HG02870 (cell line): Measurements from ENCODE around the gene FAM118A.
"Not testable (repeated sequence)": the region's sequence is repeated elsewhere in the genome, so short reads cannot be mapped to it uniquely, and the experiment has no call there.

Source experiments
- ATAC-seq: cut with Tn5 transposase; IDR thresholded peaks from one replicate; pipeline ENCODE4 v1.9.1; 2021; ENCODE audit warnings: mild to moderate bottlenecking, moderate library complexity; ENCODE audit not compliant: unreplicated experiment

FAM118A gene

DNA sequence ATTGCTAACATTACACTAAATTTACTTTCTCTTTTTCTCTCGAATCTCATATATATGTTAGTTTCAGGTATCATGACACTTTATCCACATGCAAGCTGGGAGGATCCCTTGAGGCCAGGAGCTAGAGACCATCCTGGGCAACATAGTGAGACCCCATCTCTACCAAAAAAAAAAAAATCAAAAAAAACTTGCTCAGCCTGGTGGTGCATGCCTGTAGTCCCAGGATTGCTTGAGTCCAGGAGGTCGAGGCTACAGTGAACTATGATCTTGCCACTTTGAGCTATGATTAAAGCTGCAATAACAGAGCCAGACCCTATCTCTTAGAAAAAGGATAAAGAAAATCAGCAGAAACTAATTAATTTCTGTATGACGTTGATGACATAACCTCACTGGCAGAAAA, 28.7 kb upstream of the FAM118A start:
- no peak for ATAC-seq

DNA sequence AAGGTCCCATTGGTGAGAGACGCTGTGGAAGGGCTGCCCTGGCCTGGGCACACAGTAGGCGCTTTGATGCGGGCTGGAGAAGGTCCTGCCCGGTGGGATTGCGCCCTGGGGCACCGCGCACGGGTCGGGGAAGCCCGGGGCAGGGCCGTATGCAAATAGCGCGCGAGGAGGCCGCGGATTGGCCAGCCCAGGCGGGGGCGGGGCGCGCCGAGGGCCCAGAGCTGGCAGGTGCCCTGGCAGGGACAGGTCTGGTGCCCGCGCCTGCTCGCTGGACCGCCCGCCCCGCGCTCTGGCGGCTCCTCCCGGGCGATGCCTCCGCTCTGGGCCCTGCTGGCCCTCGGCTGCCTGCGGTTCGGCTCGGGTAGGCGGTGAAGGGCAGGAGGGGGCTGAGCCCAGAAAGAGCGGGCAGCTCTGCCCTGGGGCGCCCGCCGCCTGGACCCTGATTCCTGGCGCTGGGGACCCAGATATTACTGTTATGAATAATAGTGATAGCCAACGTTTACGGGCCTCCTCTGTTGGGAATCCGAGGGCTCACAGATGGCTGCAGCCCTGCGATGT, 24.9 kb upstream of the FAM118A start, which contains the start of gene UPK3A:
UPK3A (plus strand) TSS at position 245 of the 558 bp plus-strand sequence; CDS start at position 310, 65 bp downstream.
- no peak for ATAC-seq

DNA sequence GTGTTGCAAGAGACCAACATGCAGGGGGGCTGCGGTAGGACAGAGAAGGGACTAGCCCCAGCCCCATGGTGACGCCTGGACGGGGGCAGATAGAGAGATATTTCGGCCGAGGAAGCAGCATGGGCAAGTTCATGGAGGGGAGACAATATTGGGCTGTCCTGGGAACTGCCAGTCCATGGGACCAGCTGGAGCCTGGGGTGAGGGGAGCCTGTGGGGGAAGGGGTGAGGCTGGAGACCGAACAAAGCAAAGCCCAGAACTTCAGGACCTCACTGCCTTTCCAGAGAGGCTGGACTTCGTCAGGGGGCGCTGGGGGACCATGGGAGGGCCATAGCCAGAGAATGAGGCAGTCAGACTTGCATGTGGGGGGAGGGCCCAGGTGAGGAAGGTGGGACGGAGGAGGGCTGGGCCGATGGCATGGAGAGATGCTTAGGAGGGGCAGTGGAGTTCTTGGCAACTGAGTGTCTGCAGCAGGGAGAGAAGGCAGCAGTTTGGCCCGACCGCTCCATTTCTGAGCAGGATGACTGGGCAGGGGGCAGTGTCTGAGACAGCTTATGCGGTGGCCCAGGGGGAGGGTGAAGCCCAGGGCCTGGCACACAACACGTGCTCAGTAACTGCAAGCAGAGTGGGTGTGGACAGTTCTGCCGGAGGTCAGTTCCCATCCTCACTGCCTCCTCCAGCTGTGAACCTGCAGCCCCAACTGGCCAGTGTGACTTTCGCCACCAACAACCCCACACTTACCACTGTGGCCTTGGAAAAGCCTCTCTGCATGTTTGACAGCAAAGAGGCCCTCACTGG, 24.3 kb upstream of the FAM118A start:
- no peak for ATAC-seq

DNA sequence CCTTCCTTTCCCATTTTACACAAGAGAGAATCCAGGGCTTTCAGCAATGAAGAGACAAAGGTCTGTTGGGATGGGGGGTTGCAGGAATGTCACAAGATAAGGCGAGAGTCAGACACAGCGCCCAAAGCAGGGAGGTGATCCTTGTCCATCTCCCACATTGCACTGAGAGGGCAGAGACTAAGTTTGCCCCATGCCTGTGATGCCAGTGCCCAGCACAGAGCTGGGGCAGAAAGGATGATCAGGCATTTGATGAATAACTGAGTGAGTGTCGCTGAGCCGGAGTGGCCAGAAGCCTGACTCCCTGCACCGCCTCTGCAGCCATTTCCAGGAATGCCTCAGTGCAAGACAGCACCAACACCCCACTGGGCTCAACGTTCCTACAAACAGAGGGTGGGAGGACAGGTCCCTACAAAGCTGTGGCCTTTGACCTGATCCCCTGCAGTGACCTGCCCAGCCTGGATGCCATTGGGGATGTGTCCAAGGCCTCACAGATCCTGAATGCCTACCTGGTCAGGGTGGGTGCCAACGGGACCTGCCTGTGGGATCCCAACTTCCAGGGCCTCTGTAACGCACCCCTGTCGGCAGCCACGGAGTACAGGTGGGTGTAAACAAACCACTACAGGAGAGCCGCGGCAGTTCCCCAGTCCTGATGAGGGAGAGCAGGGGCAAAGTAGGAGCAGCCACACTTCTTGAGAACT, 22.7 kb upstream of the FAM118A start:
- no peak for ATAC-seq

DNA sequence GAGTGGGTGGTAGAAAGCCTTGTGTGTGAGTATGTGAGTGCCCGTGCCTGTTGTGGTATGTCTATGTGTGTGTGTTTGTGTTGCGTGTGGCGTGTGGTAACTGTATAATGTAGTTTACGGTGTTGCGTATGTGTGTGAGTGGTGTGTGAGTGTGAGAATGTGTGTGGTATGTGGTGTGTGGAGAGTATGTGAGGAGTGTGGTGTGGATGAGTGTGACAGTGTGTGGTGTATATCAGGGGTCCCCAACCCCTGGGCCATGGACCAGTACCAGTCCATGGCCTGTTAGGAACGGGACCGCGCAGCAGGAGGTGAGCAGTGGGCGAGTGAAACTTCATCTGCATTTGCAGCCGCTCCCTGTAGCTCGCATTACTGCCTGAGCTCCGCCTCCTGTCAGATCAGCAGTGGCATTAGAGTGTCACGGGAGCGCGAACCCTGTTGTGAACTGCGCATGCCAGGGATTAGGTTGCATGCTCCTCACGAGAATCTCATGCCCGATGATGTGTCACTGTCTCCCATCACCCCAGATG, 19.3 kb upstream of the FAM118A start:
- no peak for ATAC-seq

DNA sequence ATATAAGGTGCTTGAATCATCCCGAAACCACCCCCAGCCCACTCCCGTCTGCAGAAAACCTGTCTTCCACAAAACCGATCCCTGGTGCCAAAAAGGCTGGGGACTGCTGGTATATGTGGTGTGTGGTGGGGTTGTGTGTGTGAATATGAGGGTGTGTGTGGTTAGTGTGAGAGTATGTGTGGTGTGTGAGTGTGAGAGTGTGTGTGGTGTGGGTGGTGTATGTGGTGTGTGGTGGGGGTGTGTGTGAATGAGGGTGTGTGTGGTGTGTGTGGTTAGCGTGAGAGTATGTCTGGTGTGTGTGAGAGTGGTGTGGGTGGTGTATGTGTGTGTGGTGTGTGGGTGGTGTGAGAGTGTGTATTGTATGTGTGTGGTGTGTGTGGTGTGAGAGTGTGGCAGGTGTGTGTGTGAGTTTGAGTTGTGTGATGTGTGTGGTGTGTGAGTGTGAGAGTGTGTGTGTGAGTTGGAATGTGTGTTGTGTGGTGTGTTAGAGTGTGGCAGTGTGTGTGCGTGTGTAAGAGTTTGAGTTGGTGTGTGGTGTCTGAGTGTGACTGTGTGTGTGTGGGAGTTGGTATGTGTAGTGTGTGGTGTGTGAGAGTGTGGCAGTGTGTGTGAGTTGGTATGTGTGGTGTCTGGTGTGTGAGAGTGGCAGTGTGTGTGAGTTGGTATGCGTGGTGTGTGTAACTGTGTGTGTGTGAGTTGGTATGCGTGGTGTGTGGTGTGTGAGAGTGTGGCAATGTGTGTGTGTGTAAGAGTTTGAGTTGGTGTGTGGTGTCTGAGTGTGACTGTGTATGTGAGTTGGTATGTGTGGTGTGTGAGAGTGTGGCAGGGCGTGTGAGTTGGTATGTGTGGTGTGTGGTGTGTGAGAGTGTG, 18.4 kb upstream of the FAM118A start:
- ATAC-seq: no peak

DNA sequence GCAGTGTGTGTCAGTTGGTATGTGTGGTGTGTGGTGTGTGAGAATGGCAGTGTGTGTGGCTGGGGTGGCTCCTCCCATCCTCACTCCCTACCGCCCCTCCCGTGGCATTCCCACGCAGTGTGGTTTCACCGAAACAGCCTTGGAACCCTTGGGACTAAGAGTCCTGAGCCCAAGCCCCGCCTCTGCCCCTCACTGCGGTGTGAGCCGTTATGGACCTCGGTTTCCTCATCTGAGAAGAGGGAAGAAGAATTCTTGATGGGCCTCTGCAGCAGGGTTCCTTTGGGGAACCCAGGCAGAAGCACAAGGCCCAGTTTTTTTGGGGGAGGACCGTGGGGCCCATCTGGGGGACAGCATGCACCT, 17.8 kb upstream of the FAM118A start:
- no peak for ATAC-seq

DNA sequence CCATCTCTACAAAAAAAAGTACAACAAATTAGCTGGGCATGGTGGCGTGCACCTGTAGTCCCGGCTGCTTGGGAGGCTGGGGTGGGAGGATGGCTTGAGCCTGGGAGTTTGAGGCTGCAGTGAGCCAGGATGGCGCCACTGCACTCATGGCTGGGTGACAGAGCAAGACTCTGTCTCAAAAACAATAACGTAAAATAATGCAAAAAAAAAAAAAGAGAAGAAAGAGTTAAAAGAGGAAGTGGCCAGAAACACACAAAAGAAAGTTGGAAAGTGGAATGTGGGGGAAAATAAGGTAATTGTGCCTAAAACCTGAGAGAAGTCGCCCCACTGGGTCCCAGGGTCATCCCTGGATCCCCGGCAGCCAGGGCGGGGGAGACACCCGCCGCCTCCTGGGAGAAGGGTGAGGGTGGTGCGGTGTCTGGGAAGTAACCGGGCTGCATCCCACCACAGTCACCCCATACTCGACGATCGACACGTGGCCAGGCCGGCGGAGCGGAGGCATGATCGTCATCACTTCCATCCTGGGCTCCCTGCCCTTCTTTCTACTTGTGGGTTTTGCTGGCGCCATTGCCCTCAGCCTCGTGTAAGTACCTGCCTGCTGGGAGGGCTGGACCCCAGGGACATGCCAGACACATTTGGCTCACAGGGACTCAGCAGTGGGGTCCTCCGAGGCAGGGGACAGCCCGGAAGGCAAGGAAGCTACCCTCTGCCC, 16.8 kb upstream of the FAM118A start:
- no peak for ATAC-seq

DNA sequence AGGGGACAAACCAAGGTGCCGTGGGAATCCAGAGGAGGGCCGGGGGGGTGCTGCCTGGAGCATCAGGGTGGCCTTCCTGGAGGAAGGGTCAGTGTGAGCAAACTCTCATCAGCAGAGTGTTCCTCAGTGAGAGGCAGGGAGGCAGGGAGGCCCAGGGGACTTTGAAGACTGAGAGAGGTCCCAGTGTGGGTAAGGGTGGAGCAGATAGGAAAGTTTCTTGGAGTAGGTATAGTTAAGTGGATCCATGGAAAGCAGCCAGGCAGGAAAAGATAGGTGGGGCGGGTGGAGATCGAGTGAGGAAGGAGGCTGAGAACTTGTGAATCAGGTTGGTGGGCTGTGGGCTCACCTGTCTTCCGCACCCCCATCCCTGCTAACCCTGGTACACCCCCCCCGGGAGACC, 15.7 kb upstream of the FAM118A start:
- ATAC-seq: no peak

DNA sequence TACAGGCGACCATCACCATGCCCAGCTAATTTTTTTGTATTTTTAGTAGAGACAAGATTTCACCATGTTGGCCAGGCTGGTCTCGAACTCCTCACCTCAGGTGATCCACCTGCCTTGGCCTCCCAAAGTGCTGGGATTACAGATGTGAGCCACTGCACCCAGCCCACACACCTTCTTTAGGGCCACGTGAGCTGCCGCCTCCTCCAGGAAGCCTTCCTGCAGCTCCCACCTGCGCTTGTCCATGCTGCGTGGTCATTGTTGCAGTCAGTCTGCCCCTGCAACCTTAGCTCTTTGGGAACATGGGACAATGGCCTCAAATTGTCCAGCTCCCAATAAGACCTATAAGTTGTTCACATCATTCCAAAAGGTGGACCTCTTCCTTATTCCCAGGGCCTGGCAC, 14.7 kb upstream of the FAM118A start:
- ATAC-seq: not testable (repeated sequence)

DNA sequence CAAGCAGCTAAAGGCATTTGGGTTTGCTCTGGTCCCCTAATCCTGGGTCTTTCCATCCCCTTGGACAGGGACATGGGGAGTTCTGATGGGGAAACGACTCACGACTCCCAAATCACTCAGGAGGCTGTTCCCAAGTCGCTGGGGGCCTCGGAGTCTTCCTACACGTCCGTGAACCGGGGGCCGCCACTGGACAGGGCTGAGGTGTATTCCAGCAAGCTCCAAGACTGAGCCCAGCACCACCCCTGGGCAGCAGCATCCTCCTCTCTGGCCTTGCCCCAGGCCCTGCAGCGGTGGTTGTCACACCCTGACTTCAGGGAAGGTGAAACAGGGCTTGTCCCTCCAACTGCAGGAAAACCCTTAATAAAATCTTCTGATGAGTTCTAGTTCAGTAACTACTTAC, 14.2 kb upstream of the FAM118A start:
- no peak for ATAC-seq

DNA sequence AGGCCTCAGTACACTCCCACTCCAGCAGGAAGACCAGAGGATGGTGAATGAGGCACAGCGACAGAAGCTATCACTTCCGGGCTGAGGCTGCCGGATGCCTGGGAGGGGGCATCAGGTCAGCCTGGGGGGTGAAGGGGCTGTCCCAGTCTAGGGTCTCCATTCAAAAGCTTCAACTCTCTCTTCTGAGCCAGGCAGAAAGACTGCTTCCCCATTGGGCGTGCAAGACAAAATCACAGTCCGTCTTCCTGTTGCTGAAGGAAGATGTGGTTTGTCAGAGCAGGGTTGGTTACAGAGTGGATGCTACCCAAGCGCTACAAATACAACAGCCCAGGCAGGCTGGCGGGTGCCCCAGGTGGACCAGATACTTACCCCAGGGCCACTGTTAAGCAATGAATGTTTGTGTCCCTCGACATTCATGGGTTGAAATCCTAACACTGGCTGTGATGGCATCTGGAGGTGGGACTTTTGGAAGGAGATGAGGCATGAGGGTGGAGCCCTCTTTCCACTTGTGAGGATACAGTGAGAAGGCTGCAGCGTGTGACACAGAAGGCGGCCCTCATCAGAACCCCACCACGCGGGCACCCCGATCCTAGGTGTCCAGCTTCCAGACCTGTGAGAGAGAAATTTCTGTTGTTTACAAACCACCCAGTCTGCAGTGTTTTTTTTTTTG, 13.0 kb upstream of the FAM118A start:
- ATAC-seq: no peak

DNA sequence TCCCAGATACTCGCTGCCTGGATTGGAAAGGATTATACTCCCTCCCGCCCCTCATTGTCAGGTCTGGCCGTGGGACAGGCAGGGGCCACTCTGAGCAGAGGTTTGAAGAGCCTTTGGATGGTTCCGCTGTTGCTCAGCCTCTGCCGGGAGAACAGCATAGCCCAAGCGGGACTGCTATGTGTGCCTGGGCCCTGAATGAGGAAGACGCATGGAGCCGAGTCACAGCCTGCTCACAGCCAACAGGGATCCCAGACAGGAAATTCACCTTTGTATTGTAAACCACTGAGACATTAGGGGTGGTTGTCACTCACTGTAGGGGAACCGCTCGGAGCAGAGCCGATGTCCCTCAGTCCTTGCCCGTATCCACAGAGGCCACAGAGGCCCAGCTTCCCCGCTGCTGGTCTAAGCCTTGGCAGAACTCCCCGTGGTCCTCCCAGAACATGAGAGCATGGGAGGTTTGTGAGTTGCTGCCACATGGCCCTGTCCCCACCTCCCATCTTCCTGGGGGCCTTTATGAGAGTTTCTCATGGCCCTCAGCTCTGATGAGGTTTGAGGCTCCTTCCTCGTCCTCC, 10.7 kb upstream of the FAM118A start:
- no peak for ATAC-seq

DNA sequence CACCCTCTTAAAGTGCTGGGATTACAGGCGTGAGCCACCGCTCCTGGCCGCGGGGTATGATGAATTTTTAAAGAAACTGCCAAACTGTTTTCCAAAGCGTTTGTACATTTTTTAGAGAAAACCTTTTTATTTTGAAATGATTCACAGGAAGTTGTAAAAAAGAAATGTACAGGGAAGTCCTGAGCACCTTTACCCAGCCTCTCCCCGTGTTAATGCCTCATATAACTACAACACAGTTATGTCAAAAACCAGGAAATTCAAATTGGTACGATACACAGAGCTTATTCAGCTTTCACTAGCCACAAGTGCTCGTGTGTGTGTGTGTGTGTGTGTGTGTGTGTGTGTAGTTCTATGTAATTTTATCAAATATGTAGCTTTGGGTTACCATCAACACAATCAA, 7.0 kb upstream of the FAM118A start:
- ATAC-seq: no peak

DNA sequence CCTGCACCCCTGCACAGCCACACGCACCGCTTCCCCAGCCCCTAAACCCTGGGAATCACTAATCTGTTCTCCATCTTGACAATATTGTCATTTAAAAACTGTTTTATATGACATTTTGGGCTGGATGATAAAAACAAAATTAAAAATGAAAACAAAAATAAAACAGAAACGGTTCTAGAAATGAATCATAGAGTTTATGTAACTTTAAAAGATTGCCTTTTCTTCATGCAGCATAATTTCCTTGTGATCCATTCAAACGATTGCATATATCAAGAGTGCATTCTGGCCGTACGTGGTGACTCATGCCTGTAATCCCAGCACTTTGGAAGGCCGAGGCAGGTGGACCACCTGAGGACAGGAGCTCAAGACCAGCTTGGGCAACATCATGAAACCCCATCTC, 6.6 kb upstream of the FAM118A start:
- ATAC-seq: no peak

DNA sequence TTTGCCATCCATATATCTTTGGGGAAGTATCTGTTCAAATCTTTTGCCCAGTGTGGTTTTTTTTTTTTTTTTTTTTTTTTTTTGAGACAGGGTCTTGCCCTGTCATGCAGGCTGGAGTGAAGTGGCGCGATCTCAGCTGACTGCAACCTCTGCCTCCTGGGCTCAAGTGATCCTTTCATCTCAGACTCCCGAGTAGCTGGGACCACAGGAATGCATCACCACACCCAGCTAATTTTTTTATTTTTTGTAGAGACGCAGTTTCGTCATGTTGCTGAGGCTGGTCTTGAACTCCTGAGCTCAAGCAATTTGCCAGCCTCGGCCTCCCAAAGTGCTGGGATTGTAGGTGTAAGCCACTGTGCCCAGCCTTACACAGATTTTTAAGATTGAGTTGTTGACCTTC, 4.8 kb upstream of the FAM118A start:
- ATAC-seq: no peak

DNA sequence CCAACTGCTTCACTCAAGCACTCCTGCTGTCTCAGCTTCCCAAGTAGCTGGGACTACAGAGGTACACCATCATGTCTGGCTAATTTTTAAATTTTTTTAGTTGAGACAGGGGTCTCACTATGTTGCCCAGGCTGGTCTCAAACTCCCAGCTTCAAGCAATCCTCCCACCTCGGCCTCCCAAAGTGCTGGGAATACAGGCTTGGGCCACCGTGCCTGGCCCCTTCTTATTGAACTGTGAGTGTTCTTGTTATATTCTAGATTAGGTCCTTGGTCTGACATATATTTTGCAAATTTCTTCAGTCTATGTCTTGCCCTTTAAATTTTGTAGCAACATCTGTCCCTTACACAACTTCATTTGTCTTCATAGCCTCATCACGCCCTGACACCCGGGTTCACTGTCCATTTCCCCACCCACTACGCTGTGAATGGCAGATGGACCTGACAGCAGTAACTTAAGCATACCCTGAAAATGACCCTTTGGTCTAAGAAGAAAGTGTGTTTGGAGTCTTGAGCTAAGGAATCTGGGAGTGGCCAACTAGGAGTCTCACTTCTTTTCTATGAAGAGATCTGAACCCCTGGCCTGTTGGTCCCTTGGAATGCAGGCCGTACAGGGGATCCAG, 4.2 kb upstream of the FAM118A start:
- no peak for ATAC-seq

DNA sequence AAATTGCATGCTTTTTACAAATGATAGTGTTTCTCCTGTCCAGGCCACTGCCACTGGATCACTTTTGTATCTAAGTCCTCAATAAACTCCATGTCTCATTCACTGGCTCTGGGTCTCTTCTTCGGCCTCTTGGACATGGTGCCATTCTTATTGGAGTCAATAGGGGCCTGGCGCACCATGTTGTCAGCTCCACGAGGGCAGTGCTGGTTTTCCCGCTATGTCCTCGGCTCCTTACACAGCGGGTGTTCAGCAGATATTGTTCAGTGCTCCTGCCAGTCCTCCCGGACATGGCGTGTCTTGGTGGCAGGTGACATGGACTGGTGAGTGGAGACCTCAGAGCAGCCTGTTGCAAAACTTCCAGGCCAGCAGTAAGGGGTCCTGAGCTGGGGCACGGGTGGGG, 3.6 kb upstream of the FAM118A start:
- no peak for ATAC-seq

DNA sequence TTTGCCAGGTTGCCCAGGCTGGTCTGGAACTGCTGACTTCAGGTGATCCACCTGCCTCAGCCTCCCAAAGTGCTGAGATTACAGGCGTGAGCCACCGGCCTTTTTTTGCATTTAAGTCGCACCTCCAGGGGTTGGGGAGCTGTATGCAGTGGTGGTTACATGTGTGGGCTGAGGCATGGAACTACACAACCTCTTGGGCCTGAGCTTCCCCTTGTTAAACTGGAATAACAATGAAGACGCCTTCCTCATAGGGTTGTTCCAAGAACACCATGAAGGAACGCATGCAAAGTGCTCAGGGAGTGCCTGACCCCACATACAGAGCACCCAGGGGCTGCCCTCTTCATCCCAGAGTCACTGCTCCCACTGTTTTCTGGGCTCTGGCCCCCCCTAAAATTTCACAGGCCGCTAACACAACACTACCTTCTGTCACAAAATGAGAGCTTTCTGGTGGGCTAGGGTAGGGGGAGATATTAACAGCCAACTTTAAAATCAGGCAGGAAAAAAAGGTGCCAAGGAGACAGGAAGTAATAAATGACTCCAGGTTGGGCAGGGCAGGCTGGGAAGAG, 1.3 kb upstream of the FAM118A start:
- no peak for ATAC-seq
